AG08396 (cell line): ENCODE data around the gene BOC.

ENCODE experiments used
- DNase-seq: peaks from one replicate; pipeline ENCODE4 v3.0.0; 2012; ENCODE audit warnings: low spot score, mixed read lengths

The BOC gene

DNA sequence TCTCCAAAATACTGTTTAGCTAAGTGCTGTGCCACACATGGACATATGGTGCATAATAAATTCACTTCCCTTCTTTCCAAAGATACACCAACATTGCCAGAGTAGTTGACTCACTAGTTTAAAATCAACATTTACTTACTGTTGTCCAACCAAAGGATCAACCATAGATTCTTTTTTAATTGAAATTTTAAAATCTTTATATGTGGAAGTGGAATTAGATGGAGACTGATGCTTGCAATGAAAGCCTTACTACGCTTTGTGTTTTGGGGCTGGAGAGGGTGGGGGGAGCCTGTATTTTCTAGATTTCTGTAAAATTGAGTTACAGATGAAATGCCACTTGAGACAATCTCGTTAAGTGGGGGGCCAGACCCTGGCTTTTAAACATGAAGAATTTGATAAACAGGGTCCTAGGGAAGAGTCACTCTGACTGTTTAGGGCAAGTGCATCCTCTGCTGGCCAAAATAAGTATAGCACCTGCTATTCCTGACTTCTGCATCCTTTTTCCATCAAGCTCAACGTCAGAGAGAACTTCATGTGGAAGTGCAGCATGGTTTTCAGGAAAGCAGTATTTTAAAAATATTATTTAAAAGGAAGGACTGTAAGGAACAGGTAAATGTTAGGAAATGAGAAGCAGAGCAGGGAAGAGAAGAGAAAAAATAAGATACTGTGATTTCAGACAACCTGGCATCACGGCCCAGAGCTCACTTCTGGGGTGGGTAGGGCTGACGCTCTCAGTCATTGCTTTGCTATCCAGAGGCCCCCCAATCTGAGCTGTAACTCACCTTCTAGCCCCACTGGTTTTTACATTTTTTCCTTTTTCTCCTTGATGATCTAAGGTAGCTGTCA is 76.7 kb downstream of the BOC start:
- DNase-seq: peak; percentile 54

GRCh38 chr3:113288881-113289280 is 77.5 kb downstream of the BOC start:
- no peak for DNase-seq

DNA sequence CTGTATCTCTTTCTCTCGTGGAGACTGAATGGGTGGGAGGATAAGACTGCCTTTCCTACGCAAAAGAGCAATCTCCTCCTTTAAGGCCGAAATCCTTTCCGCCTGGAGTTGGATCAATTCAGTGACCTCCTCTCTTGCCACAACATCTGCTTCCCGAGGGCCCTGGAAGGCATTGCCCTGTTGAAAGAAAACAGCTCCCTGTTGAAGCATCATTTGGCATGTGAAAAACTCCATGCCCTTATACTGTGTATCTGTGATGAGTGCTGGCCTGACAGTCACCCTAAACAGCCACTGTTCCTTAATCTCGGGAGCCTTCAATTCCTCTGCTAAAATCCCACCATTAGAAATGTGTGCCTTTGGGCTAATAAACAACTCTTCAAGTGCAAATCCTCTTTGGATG is 80.2 kb downstream of the BOC start:
- peak; percentile 1 for DNase-seq

- no peak for DNase-seq
Observed at GRCh38 chr3:113292933-113293332, 81.6 kb downstream of the BOC start.

DNA sequence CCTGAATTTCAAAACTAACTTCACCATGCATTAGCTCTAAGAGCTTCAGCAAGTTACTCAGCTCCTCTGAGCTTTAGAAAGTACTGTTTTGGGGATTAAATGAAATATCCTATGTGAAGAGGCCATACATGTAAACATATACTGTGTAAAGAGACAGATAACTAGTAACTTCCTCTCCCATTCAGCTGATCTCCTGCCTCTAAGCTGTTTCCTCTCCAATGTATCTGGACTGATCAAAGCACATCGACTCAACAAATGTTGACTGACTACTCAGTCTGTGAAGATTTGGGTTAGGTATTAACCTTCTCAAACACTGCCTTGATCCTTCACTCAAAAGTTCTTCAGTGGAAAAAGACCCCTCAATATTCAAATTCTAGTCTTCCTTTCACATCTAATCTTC is 82.0 kb downstream of the BOC start:
- DNase-seq: peak; percentile 1

- no peak for DNase-seq
Observed at GRCh38 chr3:113295463-113295862, 84.1 kb downstream of the BOC start.

- no peak for DNase-seq
Observed at GRCh38 chr3:113297287-113297686, 85.9 kb downstream of the BOC start.

GRCh38 chr3:113297841-113298240 is 86.5 kb downstream of the BOC start:
- DNase-seq: no peak

DNA sequence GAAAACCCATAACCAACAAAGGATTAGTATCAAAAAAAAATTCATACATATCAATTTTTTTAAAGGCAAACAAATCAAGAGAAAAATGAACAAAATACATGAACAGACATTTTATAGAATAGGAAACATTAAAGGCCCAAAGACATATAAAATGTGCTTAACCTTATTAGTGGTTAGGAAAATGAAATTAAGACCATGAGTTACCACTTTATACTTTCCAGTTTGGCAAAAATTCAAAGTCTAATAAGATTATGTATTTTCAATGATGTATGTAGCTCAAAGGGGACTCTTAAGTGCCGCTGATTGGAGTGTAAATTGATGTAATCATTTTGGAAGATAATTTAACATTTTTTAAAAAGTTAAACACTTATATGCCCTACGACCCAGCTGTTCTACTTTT is 89.2 kb downstream of the BOC start:
- no peak for DNase-seq

- no peak for DNase-seq
Observed at GRCh38 chr3:113304102-113304501, 92.7 kb downstream of the BOC start.

DNA sequence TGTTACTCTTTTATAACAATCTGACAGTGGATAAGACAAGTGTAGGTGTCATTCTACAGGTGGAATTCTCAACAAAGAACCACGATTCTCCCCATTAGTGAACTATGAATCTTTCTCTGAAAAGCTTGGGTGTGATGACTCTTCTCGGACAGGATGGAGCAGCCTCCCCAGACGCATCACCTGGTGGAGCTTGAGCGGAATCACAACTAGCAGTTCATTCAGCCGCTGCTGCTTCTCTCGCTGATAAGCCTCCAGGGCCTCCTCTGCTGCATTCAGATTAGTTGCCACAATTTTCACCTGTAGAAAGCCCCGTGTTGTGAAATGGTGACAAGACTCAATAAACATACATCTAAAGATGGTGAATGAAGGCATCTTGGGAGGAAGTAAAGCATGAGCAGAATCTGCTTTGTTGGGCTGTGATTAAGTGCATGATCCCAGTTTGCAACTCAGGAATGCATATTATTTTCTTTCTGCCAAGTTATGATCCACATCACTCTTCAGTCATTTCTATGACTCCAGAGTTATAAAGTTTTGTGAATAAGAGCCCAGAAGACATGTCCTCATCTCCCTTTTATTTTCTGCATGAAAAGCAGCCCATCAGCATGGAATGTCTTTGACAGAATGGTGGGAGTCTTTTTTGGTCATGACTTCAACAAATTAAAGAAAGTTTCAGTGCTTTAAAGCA is 93.6 kb downstream of the BOC start:
- DNase-seq: no peak

- DNase-seq: no peak
Observed at GRCh38 chr3:113310960-113311359, 99.6 kb downstream of the BOC start.

DNA sequence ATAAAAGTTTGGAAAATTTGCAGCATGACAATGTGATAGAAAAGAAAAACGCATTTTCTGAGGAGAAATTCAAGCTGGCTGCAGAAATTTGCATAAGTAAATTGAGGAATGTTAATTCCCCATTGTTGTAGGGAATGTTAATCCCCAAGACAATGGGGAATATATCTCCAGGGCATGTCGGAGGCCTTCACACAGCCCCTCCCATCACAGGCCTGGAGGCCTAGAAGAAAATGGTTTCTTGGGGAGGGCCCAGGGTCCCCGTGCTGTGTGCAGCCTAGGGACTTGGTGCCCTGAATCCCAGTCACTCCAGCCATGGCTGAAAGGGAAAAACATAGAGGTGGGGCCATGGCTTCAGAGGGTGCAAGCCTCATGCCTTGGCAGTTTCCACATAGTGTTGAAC is 101.1 kb downstream of the BOC start:
- no peak for DNase-seq

DNA sequence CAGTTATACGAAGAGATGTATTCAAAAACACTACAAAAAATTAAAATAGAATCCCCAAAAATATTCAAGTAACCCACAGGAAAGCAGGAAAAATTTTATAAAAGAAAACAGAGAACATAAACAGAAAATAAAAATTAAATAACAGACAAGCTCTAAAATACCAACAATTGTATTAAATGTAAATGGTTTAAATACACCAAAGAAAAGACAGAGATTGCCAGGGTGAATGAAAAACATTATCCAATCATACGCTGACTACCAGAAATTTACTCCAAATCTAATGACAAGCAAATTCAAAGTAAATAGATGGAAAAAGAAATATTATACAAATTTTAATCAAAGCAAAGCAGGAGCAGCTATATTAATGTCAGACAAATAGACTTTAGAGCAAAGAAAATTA is 103.6 kb downstream of the BOC start:
- DNase-seq: no peak

GRCh38 chr3:113329757-113330156 is 118.4 kb downstream of the BOC start:
- DNase-seq: no peak

- DNase-seq: no peak
Observed at GRCh38 chr3:113330742-113331141, 119.4 kb downstream of the BOC start.

DNA sequence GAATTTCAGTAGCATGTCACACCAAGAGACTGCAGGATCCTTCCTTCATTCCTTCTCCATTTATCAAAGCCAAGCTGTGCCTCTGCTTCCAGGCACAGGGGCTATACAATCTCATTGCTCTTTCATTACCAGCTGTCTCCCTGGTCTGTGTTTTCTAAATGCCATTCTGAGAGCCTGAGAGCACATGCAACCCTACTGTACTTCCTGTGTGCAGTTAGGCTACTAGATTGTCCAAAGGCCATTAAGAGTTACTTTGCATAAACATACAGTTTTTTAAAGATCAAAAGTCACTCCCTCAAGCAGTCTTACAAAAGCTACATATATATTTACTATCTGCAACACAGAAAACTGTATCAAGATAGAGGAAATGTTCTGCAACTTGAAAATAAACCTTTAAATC is 119.8 kb downstream of the BOC start:
- no peak for DNase-seq
